ENCODE data around the gene PGLYRP4.

The PGLYRP4 gene

DNA sequence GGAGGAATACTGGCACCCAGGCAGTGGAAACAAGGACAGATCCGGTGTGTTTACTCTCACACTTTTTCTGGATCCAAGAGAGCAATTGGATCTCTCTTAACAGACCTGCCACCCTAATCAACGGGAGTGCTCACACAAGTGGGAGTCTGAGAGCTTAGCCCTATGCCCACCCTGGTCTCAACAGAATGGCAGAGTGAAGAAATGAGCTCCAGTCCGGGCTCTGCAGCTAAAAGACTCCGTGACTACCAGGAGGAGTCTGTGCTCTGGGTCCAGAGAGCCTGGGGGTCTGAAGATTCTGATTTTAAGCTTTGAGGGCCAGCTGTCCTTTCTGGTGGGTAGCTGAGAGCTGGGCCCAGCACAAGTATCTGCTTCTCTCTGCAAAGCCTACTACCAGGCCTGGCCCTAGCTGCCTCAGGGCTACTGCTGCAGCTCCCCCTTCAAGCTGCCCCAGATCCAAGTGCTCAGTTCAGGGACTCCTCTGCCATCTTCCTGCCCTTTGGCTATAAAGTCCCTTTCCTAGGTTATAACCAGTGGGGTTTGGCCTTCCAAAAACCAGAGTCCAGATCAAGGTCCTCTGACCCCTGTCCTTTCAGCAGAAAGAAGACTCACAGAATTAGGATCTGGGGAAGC lies 13.0 kb upstream of the PGLYRP4 start:
- Histone ChIP-seq H3K36me3 (ENCODE audit: control insufficient read depth, low read length) (no peaks in the 10 kb centered on the region), H3K4me1 (ENCODE audit: control insufficient read depth, low read length) (no peaks in the 10 kb centered on the region), H3K4me2 (ENCODE audit: low read length) (no peak overlapping the region), H3K9me3 (ENCODE audit: control insufficient read depth, insufficient read depth, low read length) (no peaks in the 10 kb centered on the region), H3K27ac (ENCODE audit: low read depth, low read length) (no peak overlapping the region), H3K4me3 (ENCODE audit: low read length) (no peak overlapping the region), H3K27me3 (ENCODE audit: control insufficient read depth, low read length) (peaks cover 8% of the 10 kb centered on the region), H4K20me1 (ENCODE audit: control insufficient read depth, insufficient read depth, low read depth, low read length) (no peaks in the 10 kb centered on the region; the same call in 1 of the 2 replicates), H3K79me2 (ENCODE audit: control insufficient read depth, low read length) (no peaks in the 10 kb centered on the region), H3F3A (ENCODE audit: control insufficient read depth, insufficient read depth) (no peaks in the 10 kb centered on the region), H3K9me2 (replicated peaks; ENCODE audit: control insufficient read depth, low read length) (no peaks in the 10 kb centered on the region)
- TF ChIP-seq EZH2phosphoT487 (IDR thresholded peaks at IDR 0.05; ENCODE audit: borderline replicate concordance, low read length): no peak
- TF ChIP-seq, protein P1, sequence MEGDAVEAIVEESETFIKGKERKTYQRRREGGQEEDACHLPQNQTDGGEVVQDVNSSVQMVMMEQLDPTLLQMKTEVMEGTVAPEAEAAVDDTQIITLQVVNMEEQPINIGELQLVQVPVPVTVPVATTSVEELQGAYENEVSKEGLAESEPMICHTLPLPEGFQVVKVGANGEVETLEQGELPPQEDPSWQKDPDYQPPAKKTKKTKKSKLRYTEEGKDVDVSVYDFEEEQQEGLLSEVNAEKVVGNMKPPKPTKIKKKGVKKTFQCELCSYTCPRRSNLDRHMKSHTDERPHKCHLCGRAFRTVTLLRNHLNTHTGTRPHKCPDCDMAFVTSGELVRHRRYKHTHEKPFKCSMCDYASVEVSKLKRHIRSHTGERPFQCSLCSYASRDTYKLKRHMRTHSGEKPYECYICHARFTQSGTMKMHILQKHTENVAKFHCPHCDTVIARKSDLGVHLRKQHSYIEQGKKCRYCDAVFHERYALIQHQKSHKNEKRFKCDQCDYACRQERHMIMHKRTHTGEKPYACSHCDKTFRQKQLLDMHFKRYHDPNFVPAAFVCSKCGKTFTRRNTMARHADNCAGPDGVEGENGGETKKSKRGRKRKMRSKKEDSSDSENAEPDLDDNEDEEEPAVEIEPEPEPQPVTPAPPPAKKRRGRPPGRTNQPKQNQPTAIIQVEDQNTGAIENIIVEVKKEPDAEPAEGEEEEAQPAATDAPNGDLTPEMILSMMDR (IDR thresholded peaks at IDR 0.05; ENCODE audit: low read depth, low read length, poor library complexity, severe bottlenecking): no peak

DNA sequence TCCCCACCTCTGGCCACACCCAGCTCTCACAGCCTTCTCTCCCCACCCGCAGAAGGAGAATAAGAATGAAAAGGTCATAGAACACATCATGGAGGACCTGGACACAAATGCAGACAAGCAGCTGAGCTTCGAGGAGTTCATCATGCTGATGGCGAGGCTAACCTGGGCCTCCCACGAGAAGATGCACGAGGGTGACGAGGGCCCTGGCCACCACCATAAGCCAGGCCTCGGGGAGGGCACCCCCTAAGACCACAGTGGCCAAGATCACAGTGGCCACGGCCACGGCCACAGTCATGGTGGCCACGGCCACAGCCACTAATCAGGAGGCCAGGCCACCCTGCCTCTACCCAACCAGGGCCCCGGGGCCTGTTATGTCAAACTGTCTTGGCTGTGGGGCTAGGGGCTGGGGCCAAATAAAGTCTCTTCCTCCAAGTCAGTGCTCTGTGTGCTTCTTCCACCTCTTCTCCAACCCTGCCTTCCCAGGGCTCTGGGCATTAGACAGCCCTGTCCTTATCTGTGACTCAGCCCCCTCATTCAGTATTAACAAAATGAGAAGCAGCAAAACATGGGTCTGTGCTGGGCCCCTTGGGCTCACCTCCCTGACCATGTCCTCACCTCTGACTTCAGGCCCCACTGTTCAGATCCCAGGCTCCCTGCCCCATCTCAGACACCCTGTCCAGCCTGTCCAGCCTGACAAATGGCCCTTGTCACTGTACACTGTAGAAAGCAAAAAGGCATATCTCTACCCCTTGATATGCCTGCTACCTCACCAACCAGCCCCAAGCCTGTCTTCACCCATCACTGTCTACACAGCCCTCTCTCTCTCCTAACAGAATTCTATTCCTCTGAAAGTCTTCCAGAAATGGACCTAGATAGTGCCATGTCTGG lies 12.2 kb upstream of the PGLYRP4 start:
- H3K27ac ChIP-seq (ENCODE audit: low read depth, low read length): no peak overlapping the region
- no peaks in the 10 kb centered on the region for H3F3A ChIP-seq (ENCODE audit: control insufficient read depth, insufficient read depth)
- no peak overlapping the region for H3K4me3 ChIP-seq (ENCODE audit: low read length)
- no peaks in the 10 kb centered on the region for H3K79me2 ChIP-seq (ENCODE audit: control insufficient read depth, low read length)
- TF ChIP-seq, protein P1 (IDR thresholded peaks at IDR 0.05; ENCODE audit: low read depth, low read length, poor library complexity, severe bottlenecking): no peak
- TF ChIP-seq EZH2phosphoT487 (IDR thresholded peaks at IDR 0.05; ENCODE audit: borderline replicate concordance, low read length): no peak
- H3K9me3 ChIP-seq (ENCODE audit: control insufficient read depth, insufficient read depth, low read length): no peaks in the 10 kb centered on the region
- H3K36me3 ChIP-seq (ENCODE audit: control insufficient read depth, low read length): no peaks in the 10 kb centered on the region
- H3K27me3 ChIP-seq (ENCODE audit: control insufficient read depth, low read length): peaks cover under 1% of the 10 kb centered on the region; the same call in 1 of the 2 replicates
- no peaks in the 10 kb centered on the region for H3K4me1 ChIP-seq (ENCODE audit: control insufficient read depth, low read length)
- no peaks in the 10 kb centered on the region; the same call in 1 of the 2 replicates for H4K20me1 ChIP-seq (ENCODE audit: control insufficient read depth, insufficient read depth, low read depth, low read length)
- no peaks in the 10 kb centered on the region for H3K9me2 ChIP-seq (replicated peaks; ENCODE audit: control insufficient read depth, low read length)
- H3K4me2 ChIP-seq (ENCODE audit: low read length): no peak overlapping the region

DNA sequence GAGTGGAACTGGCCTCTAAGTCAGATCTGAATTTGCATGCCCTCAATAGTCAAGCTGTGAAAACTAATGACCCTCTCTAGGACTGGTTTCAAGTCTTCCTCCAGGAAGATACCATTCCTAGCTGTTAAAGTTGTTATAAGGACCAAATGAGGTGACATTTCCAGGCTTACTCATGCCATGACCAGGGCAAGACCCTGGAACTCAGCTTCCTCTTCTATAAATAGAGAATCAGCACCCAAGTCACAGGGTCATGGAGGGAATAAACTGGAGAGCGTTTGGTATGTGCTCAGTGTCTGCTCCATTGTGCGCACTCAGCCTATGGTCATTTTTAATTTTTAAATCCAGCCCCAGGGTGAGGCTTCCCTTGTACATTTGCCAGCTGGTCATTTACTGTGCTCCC lies 11.5 kb upstream of the PGLYRP4 start:
- H3K36me3 ChIP-seq (ENCODE audit: control insufficient read depth, low read length): no peaks in the 10 kb centered on the region
- H3K27ac ChIP-seq (ENCODE audit: low read depth, low read length): no peak overlapping the region
- H4K20me1 ChIP-seq (ENCODE audit: control insufficient read depth, insufficient read depth, low read depth, low read length): no peaks in the 10 kb centered on the region; the same call in 1 of the 2 replicates
- no peaks in the 10 kb centered on the region for H3K9me3 ChIP-seq (ENCODE audit: control insufficient read depth, insufficient read depth, low read length)
- no peaks in the 10 kb centered on the region for H3K4me1 ChIP-seq (ENCODE audit: control insufficient read depth, low read length)
- no peak for TF ChIP-seq EZH2phosphoT487 (IDR thresholded peaks at IDR 0.05; ENCODE audit: borderline replicate concordance, low read length)
- TF ChIP-seq, protein P1 (IDR thresholded peaks at IDR 0.05; ENCODE audit: low read depth, low read length, poor library complexity, severe bottlenecking): no peak
- H3F3A ChIP-seq (ENCODE audit: control insufficient read depth, insufficient read depth): no peaks in the 10 kb centered on the region
- H3K9me2 ChIP-seq (replicated peaks; ENCODE audit: control insufficient read depth, low read length): no peaks in the 10 kb centered on the region
- no peak overlapping the region for H3K4me3 ChIP-seq (ENCODE audit: low read length)
- no peaks in the 10 kb centered on the region for H3K27me3 ChIP-seq (ENCODE audit: control insufficient read depth, low read length)
- no peak overlapping the region for H3K4me2 ChIP-seq (ENCODE audit: low read length)
- no peaks in the 10 kb centered on the region for H3K79me2 ChIP-seq (ENCODE audit: control insufficient read depth, low read length)

All from DOHH2 (cell line).